Mucosa of descending colon (tissue), 3 donors: ENCODE results near the gene HSPB9. TPM values are rescaled to one million over a fixed set of nuclear protein-coding genes. Genes with fewer than 3 reads are reported as not detected.
A peak's percentile ranks its signal among the peaks of the same experiment; 100 is the strongest.

ENCODE experiments used
- ATAC-seq: fragments of 200-7000 bp; cut with Tn5 transposase; one replicate; pipeline ENCODE4 v1.9.1; 2020; ENCODE audit warnings: mild to moderate bottlenecking, moderate library complexity
- DNase-seq, 3 donors: peaks; one replicate each; pipeline ENCODE4 v3.0.0-alpha.2; 2020
- H3K36me3 ChIP-seq: fragments of 200-600 bp; one replicate; pipeline ENCODE4 v1.8.0; 2021; ENCODE audit warnings: low read depth, mild to moderate bottlenecking
- H3K4me1 ChIP-seq: fragments of 200-600 bp; one replicate; pipeline ENCODE4 v1.8.0; 2021; ENCODE audit warnings: low read depth, mild to moderate bottlenecking
- H3K4me3 ChIP-seq: fragments of 200-600 bp; one replicate; pipeline ENCODE4 v1.8.0; 2021; ENCODE audit warnings: mild to moderate bottlenecking
- H3K9me3 ChIP-seq: fragments of 200-600 bp; one replicate; pipeline ENCODE4 v1.8.0; 2021; ENCODE audit warnings: mild to moderate bottlenecking
- CTCF ChIP-seq: fragments of 200-600 bp; IDR thresholded peaks from one replicate; pipeline ENCODE4 v1.8.0; 2022; ENCODE audit warnings: antibody characterized with exemption, mild to moderate bottlenecking
- intact Hi-C, 2 donors: fragments of 100-400 bp; cut with DNase I in 1 of 2; cut with micrococcal nuclease in 1 of 2; formaldehyde crosslinking; loops; one replicate each; pipeline versions ENCODE4 v1.11.0 to v1.11.1; 2022; cut with DNase I, micrococcal nuclease
- total RNA-seq, 3 donors: library from RNA; stranded (reverse); fragmentation: NEBNext Ultra II Directional in 2 of 3; extraction: Animal tissue kit (Norgen Biotek cat#: 25700) in 2 of 3; gene quantifications; one replicate each; pipeline versions ENCODE4 v1.2.1 to v1.2.4, GENCODE V29; 2021 to 2023
- donor health status: DM: no; HTN: no; CAD: no; lungs with moderate emphysema.
- donor health status: DM: no; HTN: no; CAD: no.
- donor health status: DM: no; HTN: yes; CAD: no.

HSPB9 gene
- total RNA-seq, 3 donors from 2014 or later, result 0.28 TPM; not detected in 2

GRCh38 chr17:42159796-42160530 is 37.4 kb downstream of the HSPB9 start:
- ATAC-seq, result no peak
- DNase-seq, result no peak
- intact Hi-C loops, result no loop called here
- Histone ChIP-seq H3K9me3 (no peaks in the 10 kb centered on the region), H3K36me3 (no peaks in the 10 kb centered on the region), H3K4me1 (no peaks in the 10 kb centered on the region), H3K4me3 (no peak overlapping the region)
- no peak for TF ChIP-seq CTCF

- no peak overlapping the region for H3K4me3 ChIP-seq
- TF ChIP-seq CTCF, result no peak
- ATAC-seq, result no peak
- no peaks in the 10 kb centered on the region for H3K4me1 ChIP-seq
- no peaks in the 10 kb centered on the region for H3K9me3 ChIP-seq
- DNase-seq, result no peak
- intact Hi-C loops, result no loop called here
- H3K36me3 ChIP-seq, result no peaks in the 10 kb centered on the region
Observed at GRCh38 chr17:42160531-42160910, 37.9 kb downstream of the HSPB9 start.

GRCh38 chr17:42163113-42163512 is 40.5 kb downstream of the HSPB9 start:
- Histone ChIP-seq H3K4me3 (no peak overlapping the region), H3K36me3 (no peaks in the 10 kb centered on the region), H3K4me1 (no peaks in the 10 kb centered on the region), H3K9me3 (no peaks in the 10 kb centered on the region)
- ATAC-seq (peak; percentile 69), DNase-seq (peak in 1 of 3 donors; percentile 48)
- intact Hi-C loops, result no loop called here
- TF ChIP-seq CTCF, result no peak

- no peaks in the 10 kb centered on the region for H3K36me3 ChIP-seq
- DNase-seq (no peak), ATAC-seq (no peak)
- no peak for TF ChIP-seq CTCF
- H3K4me1 ChIP-seq, result no peaks in the 10 kb centered on the region
- H3K9me3 ChIP-seq, result no peaks in the 10 kb centered on the region
- H3K4me3 ChIP-seq, result no peak overlapping the region
- intact Hi-C loops, result no loop called here
Observed at GRCh38 chr17:42163696-42164407, 41.2 kb downstream of the HSPB9 start.

- Histone ChIP-seq H3K4me1 (no peaks in the 10 kb centered on the region), H3K36me3 (no peaks in the 10 kb centered on the region), H3K9me3 (no peaks in the 10 kb centered on the region), H3K4me3 (no peak overlapping the region)
- intact Hi-C loops, result no loop called here
- no peak for DNase-seq
- no peak for TF ChIP-seq CTCF
- ATAC-seq, result no peak
Observed at GRCh38 chr17:42165751-42166150, 43.1 kb downstream of the HSPB9 start.
